HCT116 (cell line): Measurements from ENCODE around the gene TRIP13. TPM values are rescaled to one million over a fixed set of nuclear protein-coding genes. Genes with fewer than 3 reads are reported as not detected.

ENCODE experiments used
- ATAC-seq: fragments of 200-7000 bp; cut with Tn5 transposase; 2 replicates; pipeline ENCODE4 v1.9.1; 2020; ENCODE audit warnings: mild to moderate bottlenecking, moderate library complexity
- BruUV-seq: library from RNA; stranded (reverse); fragments of 400-500 nt; replicated peaks from 2 replicates; lab custom pipeline; 2021; lab: Mats Ljungman, UMichigan
- CTCF ChIA-PET: fragments of 300-600 bp; sonication (Branson Sonifier 250); formaldehyde crosslinking; loops from one replicate; lab custom pipeline; 2021; ENCODE audit warnings: antibody characterized with exemption; lab: Charles Lee
- POLR2A ChIA-PET: fragments of 300-600, 350-600 bp; sonication (Branson Sonifier 250); formaldehyde crosslinking; loops from one replicate; lab custom pipeline; 2021; ENCODE audit warnings: antibody characterized with exemption; lab: Charles Lee
- RAD21 ChIA-PET, 2 experiments: fragments of 300-600 bp; sonication (Branson Sonifier 250); formaldehyde crosslinking; loops; one replicate each; lab custom pipeline; 2023; ENCODE audit warnings: low total read pairs in 2 of 2; ENCODE audit not compliant: uncharacterized antibody in 2 of 2, unreplicated experiment in 2 of 2, low non-redundant PET in 1 of 2; lab: Charles Lee
- DNase-seq: peaks from one replicate; pipeline ENCODE4 v3.0.0-alpha.2; 2010; ENCODE audit warnings: low read depth, low spot score
- H2AFZ ChIP-seq: fragments of 200-600 bp; shearing (Covaris generic), sonication (generic); 2 replicates; pipeline ENCODE4 v1.6.1; 2017; ENCODE audit warnings: low read depth, mixed run types, mixed read lengths, antibody characterized with exemption, low read length; ENCODE audit not compliant: poor library complexity, severe bottlenecking
- H3K27ac ChIP-seq: 2 replicates; pipeline ENCODE4 v1.5.1; 2012; ENCODE audit warnings: low read depth, low read length
- H3K27me3 ChIP-seq: fragments of 200-600 bp; sonication (generic); 2 replicates; pipeline ENCODE4 v1.6.1; 2016; ENCODE audit warnings: mixed run types, low read length, mixed read lengths; ENCODE audit not compliant: insufficient read depth
- H3K36me3 ChIP-seq, 2 experiments: fragments of 200-500 bp in 1 of 2; fragments of 200-600 bp in 1 of 2; sonication (Bioruptor generic) in 1 of 2; sonication (generic) in 1 of 2; 2 replicates each; pipeline versions ENCODE4 v1.5.1 to v1.6.1; 2014 to 2016; ENCODE audit warnings: low read length in 2 of 2, inconsistent platforms in 1 of 2, mixed read lengths in 1 of 2, mixed run types in 1 of 2; ENCODE audit not compliant: insufficient read depth in 2 of 2, control insufficient read depth in 1 of 2
- H3K4me1 ChIP-seq, 2 experiments: fragments of 200-600 bp in 1 of 2; sonication (generic) in 1 of 2; 2 replicates each; pipeline versions ENCODE4 v1.5.1 to v1.6.1; 2012 to 2017; ENCODE audit warnings: low read length in 2 of 2, inconsistent platforms in 1 of 2, mild to moderate bottlenecking in 1 of 2, mixed read lengths in 1 of 2, mixed run types in 1 of 2, moderate library complexity in 1 of 2; ENCODE audit not compliant: insufficient read depth in 2 of 2, control insufficient read depth in 1 of 2
- H3K4me2 ChIP-seq: fragments of 200-600 bp; sonication (generic); 2 replicates; pipeline ENCODE4 v1.6.1; 2017; ENCODE audit warnings: mixed run types, low read length, mixed read lengths
- H3K4me3 ChIP-seq, 2 experiments: fragments of 200-600 bp in 1 of 2; sonication (generic) in 1 of 2; replicated peaks in 1 of 2; 2 replicates each; pipeline ENCODE4 v1.5.1; 2011 to 2016; ENCODE audit warnings: low read length in 2 of 2, control low read depth in 1 of 2, low read depth in 1 of 2, mild to moderate bottlenecking in 1 of 2, mixed read lengths in 1 of 2, mixed run types in 1 of 2
- H3K79me2 ChIP-seq: fragments of 200-600 bp; sonication (generic); 2 replicates; pipeline ENCODE4 v1.6.1; 2017; ENCODE audit warnings: mild to moderate bottlenecking, mixed run types, low read length, moderate library complexity, mixed read lengths; ENCODE audit not compliant: insufficient read depth
- H3K9ac ChIP-seq: fragments of 200-600 bp; sonication (generic); 2 replicates; pipeline ENCODE4 v1.6.1; 2016; ENCODE audit warnings: low read length, mixed read lengths
- H3K9me2 ChIP-seq: fragments of 200-600 bp; sonication (generic), shearing (Covaris generic); 2 replicates; pipeline ENCODE4 v1.6.1; 2017; ENCODE audit warnings: mixed run types, mild to moderate bottlenecking, moderate library complexity; ENCODE audit not compliant: insufficient read depth
- H3K9me3 ChIP-seq, 2 experiments: fragments of 200-500 bp in 1 of 2; fragments of 200-600 bp in 1 of 2; sonication (Bioruptor generic) in 1 of 2; sonication (generic) in 1 of 2; 2 replicates each; pipeline ENCODE4 v1.6.1; 2014 to 2017; ENCODE audit warnings: low read length in 2 of 2, mixed read lengths in 2 of 2, inconsistent platforms in 1 of 2, low read depth in 1 of 2, mild to moderate bottlenecking in 1 of 2, mixed run types in 1 of 2, moderate library complexity in 1 of 2; ENCODE audit not compliant: control insufficient read depth in 1 of 2, insufficient read depth in 1 of 2
- H4K20me1 ChIP-seq: fragments of 200-600 bp; sonication (generic), shearing (Covaris generic); 2 replicates; pipeline ENCODE4 v1.6.1; 2017; ENCODE audit warnings: mixed run types, mild to moderate bottlenecking, moderate library complexity; ENCODE audit not compliant: insufficient read depth
- CEBPB ChIP-seq: IDR thresholded peaks from 2 replicates; pipeline ENCODE4 v1.6.1; 2012; ENCODE audit warnings: low read depth
- EGR1 ChIP-seq: IDR thresholded peaks from 2 replicates; pipeline ENCODE4 v1.6.1; 2012; ENCODE audit warnings: low read depth
- ELF1 ChIP-seq: IDR thresholded peaks from 2 replicates; pipeline ENCODE4 v1.6.1; 2012; ENCODE audit warnings: low read depth, borderline replicate concordance
- EZH2 ChIP-seq: fragments of 200-600 bp; sonication (generic); IDR thresholded peaks from 2 replicates; pipeline ENCODE4 v1.6.1; 2017; ENCODE audit warnings: antibody characterized with exemption, mixed run types
- EZH2phosphoT487 ChIP-seq: fragments of 200-600 bp; IDR thresholded peaks from 2 replicates; pipeline ENCODE4 v1.6.1; 2018; ENCODE audit warnings: antibody characterized with exemption, borderline replicate concordance
- JUND ChIP-seq: IDR thresholded peaks from 2 replicates; pipeline ENCODE4 v1.6.1; 2012
- POLR2AphosphoS5 ChIP-seq: IDR thresholded peaks from 2 replicates; pipeline ENCODE4 v1.6.1; 2011; ENCODE audit warnings: mild to moderate bottlenecking, low read depth, low read length, moderate library complexity
- SP1 ChIP-seq: IDR thresholded peaks from 2 replicates; pipeline ENCODE4 v1.6.1; 2012; ENCODE audit warnings: low read depth
- SRF ChIP-seq: IDR thresholded peaks from 2 replicates; pipeline ENCODE4 v1.6.1; 2012; ENCODE audit warnings: low read depth
- TCF7L2 ChIP-seq: IDR thresholded peaks from 2 replicates; pipeline ENCODE4 v1.7.0; 2011; ENCODE audit warnings: borderline replicate concordance, inconsistent platforms; ENCODE audit not compliant: insufficient read depth, insufficient read length; ENCODE audit errors: extremely low read depth
- YY1 ChIP-seq: IDR thresholded peaks from 2 replicates; pipeline ENCODE4 v1.6.1; 2011; ENCODE audit warnings: low read length, low read depth, moderate library complexity, mild to moderate bottlenecking; ENCODE audit not compliant: insufficient replicate concordance; ENCODE audit errors: extremely low read depth
- ZFX ChIP-seq: fragments of 450-650 bp; IDR thresholded peaks from 2 replicates; pipeline ENCODE4 v1.6.1; 2017
- ZNF274 ChIP-seq: fragments of 200-500 bp; sonication (Bioruptor generic); IDR thresholded peaks from 2 replicates; pipeline ENCODE4 v1.6.1; 2014; ENCODE audit warnings: mild to moderate bottlenecking, low read depth, low read length, inconsistent platforms
- intact Hi-C: fragments of 100-400 bp; cut with micrococcal nuclease; formaldehyde crosslinking; loops from 2 replicates; pipeline ENCODE4 v1.10.0; 2022
- total RNA-seq: library from RNA; stranded (reverse); gene quantifications from one replicate; pipeline ENCODE4 v1.2.1, GENCODE V29; 2021; ENCODE audit not compliant: unreplicated experiment
- TF ChIP-seq, protein P1 (sequence below): IDR thresholded peaks from 2 replicates; pipeline ENCODE4 v1.6.1; 2012
- TF ChIP-seq, protein P2 (sequence below): IDR thresholded peaks from 2 replicates; pipeline ENCODE4 v1.6.1; 2012
- TF ChIP-seq, protein P3 (sequence below): IDR thresholded peaks from 2 replicates; pipeline ENCODE4 v1.6.1; 2011; ENCODE audit warnings: mild to moderate bottlenecking, low read length, moderate library complexity; ENCODE audit not compliant: insufficient replicate concordance; ENCODE audit errors: extremely low read depth

TRIP13 gene
- total RNA-seq, 1 experiment from 2014 or later, result 45.0 TPM

DNA sequence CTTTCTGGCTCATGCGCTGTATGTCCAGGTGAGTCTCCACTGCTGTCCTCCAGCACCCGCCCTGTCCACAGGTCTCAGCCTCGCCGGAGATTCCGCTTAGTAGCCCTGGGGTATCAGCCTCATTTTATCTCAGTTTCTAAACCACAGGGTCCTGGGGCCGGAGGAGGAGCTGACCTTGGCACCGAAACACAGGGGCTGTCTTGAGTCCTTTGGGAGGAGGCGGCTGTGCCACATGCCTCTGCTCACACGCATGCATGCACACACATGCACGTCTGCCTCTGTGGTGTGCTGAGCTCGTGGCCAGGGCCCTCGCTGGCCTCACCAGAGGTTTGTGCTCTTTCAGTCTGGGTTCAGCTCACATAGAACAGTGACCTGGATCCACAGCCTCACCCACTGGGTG, 23.3 kb downstream of the TRIP13 start:
- H4K20me1 ChIP-seq, result peaks cover 5% of the 10 kb centered on the region; the same call in 1 of the 2 replicates
- H3K9ac ChIP-seq, result no peak overlapping the region
- H3K27me3 ChIP-seq, result no peaks in the 10 kb centered on the region
- peaks cover 15 to 25% of the 10 kb centered on the region in 2 experiments for H3K4me1 ChIP-seq
- H3K79me2 ChIP-seq, result peaks cover 14% of the 10 kb centered on the region
- CTCF ChIA-PET, result no interaction called here
- ATAC-seq, result no peak
- no peaks in the 10 kb centered on the region for H3K9me2 ChIP-seq
- intact Hi-C loops, result no loop called here
- POLR2A ChIA-PET, result no interaction called here
- RAD21 ChIA-PET, result no interaction called here
- H2AFZ ChIP-seq, result no peak overlapping the region
- BruUV-seq, result no TSS peak
- no peak overlapping the region for H3K27ac ChIP-seq
- TF ChIP-seq JUND (no peak), TCF7L2 (no peak), ELF1 (no peak), SRF (no peak), YY1 (no peak), ZNF274 (no peak), SP1 (no peak), ZFX (no peak), CEBPB (no peak), EGR1 (no peak), EZH2phosphoT487 (no peak), EZH2 (no peak), POLR2AphosphoS5 (no peak)
- TF ChIP-seq, protein P1, sequence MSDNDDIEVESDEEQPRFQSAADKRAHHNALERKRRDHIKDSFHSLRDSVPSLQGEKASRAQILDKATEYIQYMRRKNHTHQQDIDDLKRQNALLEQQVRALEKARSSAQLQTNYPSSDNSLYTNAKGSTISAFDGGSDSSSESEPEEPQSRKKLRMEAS, result no peak
- TF ChIP-seq, protein P2, sequence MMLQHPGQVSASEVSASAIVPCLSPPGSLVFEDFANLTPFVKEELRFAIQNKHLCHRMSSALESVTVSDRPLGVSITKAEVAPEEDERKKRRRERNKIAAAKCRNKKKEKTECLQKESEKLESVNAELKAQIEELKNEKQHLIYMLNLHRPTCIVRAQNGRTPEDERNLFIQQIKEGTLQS, result no peak
- TF ChIP-seq, protein P3, sequence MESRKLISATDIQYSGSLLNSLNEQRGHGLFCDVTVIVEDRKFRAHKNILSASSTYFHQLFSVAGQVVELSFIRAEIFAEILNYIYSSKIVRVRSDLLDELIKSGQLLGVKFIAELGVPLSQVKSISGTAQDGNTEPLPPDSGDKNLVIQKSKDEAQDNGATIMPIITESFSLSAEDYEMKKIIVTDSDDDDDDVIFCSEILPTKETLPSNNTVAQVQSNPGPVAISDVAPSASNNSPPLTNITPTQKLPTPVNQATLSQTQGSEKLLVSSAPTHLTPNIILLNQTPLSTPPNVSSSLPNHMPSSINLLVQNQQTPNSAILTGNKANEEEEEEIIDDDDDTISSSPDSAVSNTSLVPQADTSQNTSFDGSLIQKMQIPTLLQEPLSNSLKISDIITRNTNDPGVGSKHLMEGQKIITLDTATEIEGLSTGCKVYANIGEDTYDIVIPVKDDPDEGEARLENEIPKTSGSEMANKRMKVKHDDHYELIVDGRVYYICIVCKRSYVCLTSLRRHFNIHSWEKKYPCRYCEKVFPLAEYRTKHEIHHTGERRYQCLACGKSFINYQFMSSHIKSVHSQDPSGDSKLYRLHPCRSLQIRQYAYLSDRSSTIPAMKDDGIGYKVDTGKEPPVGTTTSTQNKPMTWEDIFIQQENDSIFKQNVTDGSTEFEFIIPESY, result no peak
- H3K4me2 ChIP-seq, result no peak overlapping the region
- no peak overlapping the region for H3K4me3 ChIP-seq
- DNase-seq, result no peak
- H3K36me3 ChIP-seq, result peaks cover 7 to 47% of the 10 kb centered on the region in 2 experiments; a peak in 3 of 4 replicates
- no peaks in the 10 kb centered on the region for H3K9me3 ChIP-seq
